Hepatocyte (in vitro differentiated cells): ENCODE data around the gene ALPI.

Experiments used
- EZH2 ChIP-seq: fragments of 200-600 bp; sonication (generic); IDR thresholded peaks from 2 replicates; pipeline ENCODE4 v1.6.1; 2016; ENCODE audit warnings: antibody characterized with exemption, mild to moderate bottlenecking, borderline replicate concordance
- EZH2phosphoT487 ChIP-seq: fragments of 200-600 bp; sonication (generic); IDR thresholded peaks from one replicate; pipeline ENCODE4 v1.6.1; 2018; ENCODE audit warnings: antibody characterized with exemption, mild to moderate bottlenecking, low read depth, moderate library complexity; ENCODE audit not compliant: unreplicated experiment, severe bottlenecking
- TF ChIP-seq, protein P1 (sequence below): fragments of 200-600 bp; sonication (generic); IDR thresholded peaks from 2 replicates; pipeline ENCODE4 v1.5.1; 2016; ENCODE audit warnings: antibody characterized with exemption, mild to moderate bottlenecking; ENCODE audit not compliant: poor library complexity

DNA sequence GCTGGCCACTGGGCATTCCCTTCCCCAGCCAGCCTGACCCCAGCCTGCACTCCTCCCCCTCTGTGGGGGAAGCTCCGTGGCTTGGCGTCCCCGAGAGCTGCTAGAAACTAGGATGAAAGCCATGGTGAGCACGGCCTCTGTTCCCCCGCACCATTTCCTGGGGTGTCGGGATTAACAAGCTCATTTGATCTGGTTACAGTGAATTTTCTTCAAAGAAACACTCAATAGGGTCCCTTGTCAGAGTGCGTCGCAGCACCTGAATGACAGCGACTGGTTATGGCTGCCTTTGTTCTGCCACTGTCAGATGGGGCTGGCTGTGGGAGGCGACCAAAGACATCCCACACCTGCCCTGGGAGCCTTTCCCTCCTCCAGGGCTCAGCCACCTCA lies 7.7 kb upstream of the ALPI start:
- TF ChIP-seq EZH2 (no peak), EZH2phosphoT487 (no peak)
- TF ChIP-seq, protein P1, sequence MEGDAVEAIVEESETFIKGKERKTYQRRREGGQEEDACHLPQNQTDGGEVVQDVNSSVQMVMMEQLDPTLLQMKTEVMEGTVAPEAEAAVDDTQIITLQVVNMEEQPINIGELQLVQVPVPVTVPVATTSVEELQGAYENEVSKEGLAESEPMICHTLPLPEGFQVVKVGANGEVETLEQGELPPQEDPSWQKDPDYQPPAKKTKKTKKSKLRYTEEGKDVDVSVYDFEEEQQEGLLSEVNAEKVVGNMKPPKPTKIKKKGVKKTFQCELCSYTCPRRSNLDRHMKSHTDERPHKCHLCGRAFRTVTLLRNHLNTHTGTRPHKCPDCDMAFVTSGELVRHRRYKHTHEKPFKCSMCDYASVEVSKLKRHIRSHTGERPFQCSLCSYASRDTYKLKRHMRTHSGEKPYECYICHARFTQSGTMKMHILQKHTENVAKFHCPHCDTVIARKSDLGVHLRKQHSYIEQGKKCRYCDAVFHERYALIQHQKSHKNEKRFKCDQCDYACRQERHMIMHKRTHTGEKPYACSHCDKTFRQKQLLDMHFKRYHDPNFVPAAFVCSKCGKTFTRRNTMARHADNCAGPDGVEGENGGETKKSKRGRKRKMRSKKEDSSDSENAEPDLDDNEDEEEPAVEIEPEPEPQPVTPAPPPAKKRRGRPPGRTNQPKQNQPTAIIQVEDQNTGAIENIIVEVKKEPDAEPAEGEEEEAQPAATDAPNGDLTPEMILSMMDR = no peak
